ENCODE measurements around the gene PAFAH2. TPM values are rescaled to one million over a fixed set of nuclear protein-coding genes. Genes with fewer than 3 reads are reported as not detected.
A peak's percentile ranks its signal among the peaks of the same experiment; 100 is the strongest.

PAFAH2 gene
- total RNA-seq, 1 donor from 2014 or later = 19.4 TPM

GRCh38 chr1:25959611-25960010 lies 38.3 kb downstream of the PAFAH2 start:
- DNase-seq (no peak), ATAC-seq (no peak)
- Histone ChIP-seq H3K36me3 (peaks cover 64% of the 10 kb centered on the region), H3K27me3 (ENCODE audit: low read depth) (no peaks in the 10 kb centered on the region), H3K4me1 (no peaks in the 10 kb centered on the region), H3K9me3 (no peaks in the 10 kb centered on the region), H3K27ac (no peak overlapping the region), H3K4me3 (no peak overlapping the region)
- intact Hi-C loops (cut with DNase I) = no loop called here
- TF ChIP-seq CTCF (IDR thresholded peaks at IDR 0.05) = no peak

GRCh38 chr1:25958465-25958864 lies 39.4 kb downstream of the PAFAH2 start:
- H3K27ac ChIP-seq = no peak overlapping the region
- no peak overlapping the region for H3K4me3 ChIP-seq
- intact Hi-C loops (cut with DNase I) = no loop called here
- no peaks in the 10 kb centered on the region for H3K27me3 ChIP-seq (ENCODE audit: low read depth)
- TF ChIP-seq CTCF (IDR thresholded peaks at IDR 0.05) = no peak
- peaks cover 55% of the 10 kb centered on the region for H3K36me3 ChIP-seq
- H3K9me3 ChIP-seq = no peaks in the 10 kb centered on the region
- no peaks in the 10 kb centered on the region for H3K4me1 ChIP-seq
- DNase-seq (no peak), ATAC-seq (no peak)

- Histone ChIP-seq H3K27me3 (ENCODE audit: low read depth) (no peaks in the 10 kb centered on the region), H3K4me3 (no peak overlapping the region), H3K4me1 (no peaks in the 10 kb centered on the region), H3K9me3 (no peaks in the 10 kb centered on the region), H3K36me3 (peaks cover 26% of the 10 kb centered on the region), H3K27ac (no peak overlapping the region)
- no peak for TF ChIP-seq CTCF (IDR thresholded peaks at IDR 0.05)
- intact Hi-C loops (cut with DNase I) = no loop called here
- ATAC-seq (no peak), DNase-seq (no peak)
Observed at GRCh38 chr1:25955553-25955952, 42.3 kb downstream of the PAFAH2 start.

GRCh38 chr1:25954282-25954938 lies 43.5 kb downstream of the PAFAH2 start:
- Histone ChIP-seq H3K9me3 (no peaks in the 10 kb centered on the region), H3K27ac (no peak overlapping the region), H3K4me1 (no peaks in the 10 kb centered on the region), H3K36me3 (peaks cover 14% of the 10 kb centered on the region), H3K27me3 (ENCODE audit: low read depth) (no peaks in the 10 kb centered on the region), H3K4me3 (no peak overlapping the region)
- intact Hi-C loops (cut with DNase I) = no loop called here
- DNase-seq (no peak), ATAC-seq (no peak)
- no peak for TF ChIP-seq CTCF (IDR thresholded peaks at IDR 0.05)

GRCh38 chr1:25952841-25953401 lies 44.9 kb downstream of the PAFAH2 start:
- Histone ChIP-seq H3K27me3 (ENCODE audit: low read depth) (no peaks in the 10 kb centered on the region), H3K36me3 (no peaks in the 10 kb centered on the region), H3K9me3 (no peaks in the 10 kb centered on the region), H3K4me3 (no peak overlapping the region), H3K4me1 (no peaks in the 10 kb centered on the region), H3K27ac (no peak overlapping the region)
- ATAC-seq (peak in 1 of 2 donors; percentile 68), DNase-seq (no peak)
- intact Hi-C loops (cut with DNase I) = no loop called here
- no peak for TF ChIP-seq CTCF (IDR thresholded peaks at IDR 0.05)
